GM12878 (cell line): ENCODE results near the gene TMPRSS15.

Experiments used
- GABPA ChIP-seq: IDR thresholded peaks from 2 replicates; pipeline ENCODE4 v1.6.1; 2014; ENCODE audit warnings: antibody characterized with exemption, low read depth, mild to moderate bottlenecking, inconsistent platforms
- MTA2 ChIP-seq: fragments of 450-650 bp; IDR thresholded peaks from 2 replicates; pipeline ENCODE4 v1.6.1; 2016; ENCODE audit warnings: low read depth, mild to moderate bottlenecking, moderate library complexity
- TF ChIP-seq, protein P1 (sequence below), 3 experiments: IDR thresholded peaks in 2 of 3; conservative IDR thresholded peaks in 1 of 3; 2 replicates each; pipeline ENCODE4 v1.5.1; 2011; ENCODE audit warnings: low read depth in 3 of 3, low read length in 3 of 3, mild to moderate bottlenecking in 3 of 3, control low read depth in 2 of 3, moderate library complexity in 2 of 3, inconsistent platforms in 1 of 3, mixed read lengths in 1 of 3; ENCODE audit not compliant: control insufficient read depth in 2 of 3, insufficient read depth in 1 of 3; ENCODE audit errors: extremely low read depth in 1 of 3

DNA sequence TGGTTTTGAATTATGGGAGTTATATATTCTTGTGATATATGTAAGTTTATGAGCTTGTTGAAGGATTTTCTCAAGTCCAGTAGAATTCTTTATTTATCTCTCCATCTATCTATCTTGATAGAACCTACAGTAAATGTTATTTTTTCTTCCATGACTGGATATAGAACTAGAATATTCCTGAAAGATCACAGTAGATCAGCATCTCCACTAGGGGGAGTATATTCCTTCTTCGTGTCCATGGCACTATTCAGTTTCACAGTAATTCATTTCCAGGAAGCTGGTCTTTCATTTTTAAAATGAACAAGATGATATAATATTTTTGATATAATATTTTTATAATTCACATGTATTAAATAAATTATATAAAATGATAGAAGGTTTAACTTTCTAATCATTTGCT is 18.8 kb downstream of the TMPRSS15 start:
- TF ChIP-seq GABPA = no peak
- TF ChIP-seq MTA2 = no peak
- TF ChIP-seq, protein P1, sequence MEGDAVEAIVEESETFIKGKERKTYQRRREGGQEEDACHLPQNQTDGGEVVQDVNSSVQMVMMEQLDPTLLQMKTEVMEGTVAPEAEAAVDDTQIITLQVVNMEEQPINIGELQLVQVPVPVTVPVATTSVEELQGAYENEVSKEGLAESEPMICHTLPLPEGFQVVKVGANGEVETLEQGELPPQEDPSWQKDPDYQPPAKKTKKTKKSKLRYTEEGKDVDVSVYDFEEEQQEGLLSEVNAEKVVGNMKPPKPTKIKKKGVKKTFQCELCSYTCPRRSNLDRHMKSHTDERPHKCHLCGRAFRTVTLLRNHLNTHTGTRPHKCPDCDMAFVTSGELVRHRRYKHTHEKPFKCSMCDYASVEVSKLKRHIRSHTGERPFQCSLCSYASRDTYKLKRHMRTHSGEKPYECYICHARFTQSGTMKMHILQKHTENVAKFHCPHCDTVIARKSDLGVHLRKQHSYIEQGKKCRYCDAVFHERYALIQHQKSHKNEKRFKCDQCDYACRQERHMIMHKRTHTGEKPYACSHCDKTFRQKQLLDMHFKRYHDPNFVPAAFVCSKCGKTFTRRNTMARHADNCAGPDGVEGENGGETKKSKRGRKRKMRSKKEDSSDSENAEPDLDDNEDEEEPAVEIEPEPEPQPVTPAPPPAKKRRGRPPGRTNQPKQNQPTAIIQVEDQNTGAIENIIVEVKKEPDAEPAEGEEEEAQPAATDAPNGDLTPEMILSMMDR (IDR thresholded peaks at IDR 0.05 in 2 of 3, conservative IDR thresholded peaks at IDR 0.05 in 1 of 3; ENCODE audit: control insufficient read depth in 2 of 3, extremely low read depth in 1 of 3, insufficient read depth in 1 of 3, low read depth in 3 of 3, low read length in 3 of 3) = 0 out of 6 replicates have a peak, but pooled peaks of 2 of the 3 experiments have one; percentile 3 to 6
